Measurements from ENCODE around the gene CRIM1.

GRCh38 chr2:36453652-36454051 is 98.1 kb downstream of the CRIM1 start:
- no peak for TF ChIP-seq AFF4 (CRISPR knock-in tag; IDR thresholded peaks at IDR 0.05; ENCODE audit: borderline replicate concordance)
- TF ChIP-seq SMAD4 (CRISPR knock-in tag; IDR thresholded peaks at IDR 0.05) = no peak
- TF ChIP-seq NFE2L1 (CRISPR knock-in tag; IDR thresholded peaks at IDR 0.05) = no peak
- no peak for TF ChIP-seq CTCF (IDR thresholded peaks at IDR 0.05)
- no peak for TF ChIP-seq NR3C1 (CRISPR knock-in tag; conservative IDR thresholded peaks at IDR 0.05; ENCODE audit: low read depth)
- no peak for TF ChIP-seq ATF3 (CRISPR knock-in tag; conservative IDR thresholded peaks at IDR 0.05)
- TF ChIP-seq MLX (CRISPR knock-in tag; IDR thresholded peaks at IDR 0.05) = no peak
- TF ChIP-seq SMAD3 (CRISPR knock-in tag; IDR thresholded peaks at IDR 0.05; ENCODE audit: borderline replicate concordance) = no peak
- no peak for TF ChIP-seq PRDM15 (CRISPR knock-in tag; IDR thresholded peaks at IDR 0.05)
- TF ChIP-seq JUN (CRISPR knock-in tag; IDR thresholded peaks at IDR 0.05) = no peak
- no peak for TF ChIP-seq AR (CRISPR knock-in tag; IDR thresholded peaks at IDR 0.05)
- TF ChIP-seq ZNF423 (CRISPR knock-in tag; IDR thresholded peaks at IDR 0.05) = no peak
- TF ChIP-seq MAX (CRISPR knock-in tag; IDR thresholded peaks at IDR 0.05) = no peak
